Inferior parietal cortex (tissue), 1 donor: Measurements from ENCODE around the gene SIRT7.
A peak's percentile ranks its signal among the peaks of the same experiment; 100 is the strongest.

Source experiments
- DNase-seq: peaks from one replicate; pipeline ENCODE4 v3.0.0-alpha.2; 2016; ENCODE audit errors: extremely low spot score

The SIRT7 gene

GRCh38 chr17:81888105-81888987, 29.6 kb downstream of the SIRT7 start:
- DNase-seq, result no peak

- no peak for DNase-seq
These were observed 32.0 kb downstream of the SIRT7 start for GRCh38 chr17:81885869-81886548.

- no peak for DNase-seq
These were observed 32.5 kb downstream of the SIRT7 start for GRCh38 chr17:81885454-81885853.

- DNase-seq, result no peak
These were observed 33.0 kb downstream of the SIRT7 start for GRCh38 chr17:81884968-81885367.

- no peak for DNase-seq
These were observed 33.5 kb downstream of the SIRT7 start for GRCh38 chr17:81884520-81884919.

- DNase-seq, result no peak
These were observed 38.9 kb downstream of the SIRT7 start for GRCh38 chr17:81879121-81879520.

GRCh38 chr17:81878294-81878693, 39.7 kb downstream of the SIRT7 start:
- DNase-seq, result no peak

- DNase-seq, result no peak
These were observed 40.4 kb downstream of the SIRT7 start for GRCh38 chr17:81877569-81877968.

- peak; percentile 90 for DNase-seq
These were observed 46.4 kb downstream of the SIRT7 start for GRCh38 chr17:81871387-81872230.

- DNase-seq, result no peak
These were observed 47.0 kb downstream of the SIRT7 start, which contains the start of gene ARHGDIA for GRCh38 chr17:81870981-81871386. TSS of gene ARHGDIA (minus strand) at chr17:81871337. CDS start at chr17:81869930, 1,407 bp downstream.

GRCh38 chr17:81870131-81870980, 47.6 kb downstream of the SIRT7 start:
- no peak for DNase-seq

GRCh38 chr17:81869221-81870130, 48.5 kb downstream of the SIRT7 start:
- DNase-seq, result no peak

GRCh38 chr17:81868674-81869220, 49.2 kb downstream of the SIRT7 start:
- no peak for DNase-seq

- no peak for DNase-seq
These were observed 49.8 kb downstream of the SIRT7 start for GRCh38 chr17:81867991-81868673.

- DNase-seq, result no peak
These were observed 50.6 kb downstream of the SIRT7 start for GRCh38 chr17:81867170-81867990.

GRCh38 chr17:81866440-81867169, 51.4 kb downstream of the SIRT7 start:
- no peak for DNase-seq

GRCh38 chr17:81865733-81866439, 52.1 kb downstream of the SIRT7 start:
- no peak for DNase-seq
